ENCODE measurements around the gene HSPA12B.

The HSPA12B gene

DNA sequence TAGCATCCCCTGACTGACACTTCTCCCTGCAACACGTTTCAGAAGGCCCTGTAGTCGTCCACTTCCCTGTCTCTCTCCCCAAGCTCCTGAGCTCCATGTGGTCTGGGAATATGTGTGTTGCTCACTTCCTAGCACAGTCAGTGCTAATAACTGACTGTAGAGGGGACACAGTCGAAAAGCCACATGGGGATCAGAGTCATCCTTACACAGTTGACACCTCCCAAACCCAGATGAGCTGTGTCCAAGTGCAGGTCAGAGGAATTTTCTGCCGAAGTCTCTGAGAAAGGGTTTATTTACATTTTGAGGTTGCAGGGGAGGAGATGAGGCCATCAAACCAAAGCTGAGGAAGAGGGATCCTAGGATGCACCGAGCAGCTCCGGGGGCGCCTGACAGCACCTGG, 47.1 kb upstream of the HSPA12B start:
- ChIA-PET POLR2A (interaction anchor here (0.5 kb wide), 1 partner anchor 134 kb away, joined by 4 read pairs; no protein-coding TSS in a partner anchor), CTCF (interaction anchor here (2.2 to 5.1 kb wide), 3 partner anchors 8 to 25 kb away, joined by 12 to 34 read pairs (median 26); no protein-coding TSS in a partner anchor)
- no peaks in the 10 kb centered on the region; the same call in 1 of the 2 replicates for H3K4me1 ChIP-seq (ENCODE audit: control insufficient read depth, insufficient read depth, low read length)
- TF ChIP-seq, protein P1, sequence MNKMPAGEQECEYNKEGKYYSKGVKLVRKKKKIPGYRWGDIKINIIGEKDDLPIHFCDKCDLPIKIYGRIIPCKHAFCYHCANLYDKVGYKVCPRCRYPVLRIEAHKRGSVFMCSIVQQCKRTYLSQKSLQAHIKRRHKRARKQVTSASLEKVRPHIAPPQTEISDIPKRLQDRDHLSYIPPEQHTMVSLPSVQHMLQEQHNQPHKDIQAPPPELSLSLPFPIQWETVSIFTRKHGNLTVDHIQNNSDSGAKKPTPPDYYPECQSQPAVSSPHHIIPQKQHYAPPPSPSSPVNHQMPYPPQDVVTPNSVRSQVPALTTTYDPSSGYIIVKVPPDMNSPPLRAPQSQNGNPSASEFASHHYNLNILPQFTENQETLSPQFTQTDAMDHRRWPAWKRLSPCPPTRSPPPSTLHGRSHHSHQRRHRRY (tag by site-specific recombination; IDR thresholded peaks at IDR 0.05), result no peak
- TF ChIP-seq ZNF701 (tag by site-specific recombination; IDR thresholded peaks at IDR 0.05) (no peak), ZNF707 (tag by site-specific recombination; IDR thresholded peaks at IDR 0.05) (no peak), ZNF114 (tag by site-specific recombination; IDR thresholded peaks at IDR 0.05) (no peak), REPIN1 (tag by site-specific recombination; IDR thresholded peaks at IDR 0.05; ENCODE audit: low read depth) (no peak), GLIS1 (tag by site-specific recombination; IDR thresholded peaks at IDR 0.05) (no peak), ZNF292 (tag by site-specific recombination; IDR thresholded peaks at IDR 0.05; ENCODE audit: borderline replicate concordance, low read depth) (no peak), ZSCAN16 (tag by site-specific recombination; IDR thresholded peaks at IDR 0.05) (no peak), GLI2 (tag by site-specific recombination; IDR thresholded peaks at IDR 0.05; ENCODE audit: borderline replicate concordance, low read depth) (no peak)
- TF ChIP-seq, protein P2, sequence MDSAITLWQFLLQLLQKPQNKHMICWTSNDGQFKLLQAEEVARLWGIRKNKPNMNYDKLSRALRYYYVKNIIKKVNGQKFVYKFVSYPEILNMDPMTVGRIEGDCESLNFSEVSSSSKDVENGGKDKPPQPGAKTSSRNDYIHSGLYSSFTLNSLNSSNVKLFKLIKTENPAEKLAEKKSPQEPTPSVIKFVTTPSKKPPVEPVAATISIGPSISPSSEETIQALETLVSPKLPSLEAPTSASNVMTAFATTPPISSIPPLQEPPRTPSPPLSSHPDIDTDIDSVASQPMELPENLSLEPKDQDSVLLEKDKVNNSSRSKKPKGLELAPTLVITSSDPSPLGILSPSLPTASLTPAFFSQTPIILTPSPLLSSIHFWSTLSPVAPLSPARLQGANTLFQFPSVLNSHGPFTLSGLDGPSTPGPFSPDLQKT (IDR thresholded peaks at IDR 0.05; ENCODE audit: borderline replicate concordance, low read depth, low read length), result no peak
- TF ChIP-seq, protein P3, sequence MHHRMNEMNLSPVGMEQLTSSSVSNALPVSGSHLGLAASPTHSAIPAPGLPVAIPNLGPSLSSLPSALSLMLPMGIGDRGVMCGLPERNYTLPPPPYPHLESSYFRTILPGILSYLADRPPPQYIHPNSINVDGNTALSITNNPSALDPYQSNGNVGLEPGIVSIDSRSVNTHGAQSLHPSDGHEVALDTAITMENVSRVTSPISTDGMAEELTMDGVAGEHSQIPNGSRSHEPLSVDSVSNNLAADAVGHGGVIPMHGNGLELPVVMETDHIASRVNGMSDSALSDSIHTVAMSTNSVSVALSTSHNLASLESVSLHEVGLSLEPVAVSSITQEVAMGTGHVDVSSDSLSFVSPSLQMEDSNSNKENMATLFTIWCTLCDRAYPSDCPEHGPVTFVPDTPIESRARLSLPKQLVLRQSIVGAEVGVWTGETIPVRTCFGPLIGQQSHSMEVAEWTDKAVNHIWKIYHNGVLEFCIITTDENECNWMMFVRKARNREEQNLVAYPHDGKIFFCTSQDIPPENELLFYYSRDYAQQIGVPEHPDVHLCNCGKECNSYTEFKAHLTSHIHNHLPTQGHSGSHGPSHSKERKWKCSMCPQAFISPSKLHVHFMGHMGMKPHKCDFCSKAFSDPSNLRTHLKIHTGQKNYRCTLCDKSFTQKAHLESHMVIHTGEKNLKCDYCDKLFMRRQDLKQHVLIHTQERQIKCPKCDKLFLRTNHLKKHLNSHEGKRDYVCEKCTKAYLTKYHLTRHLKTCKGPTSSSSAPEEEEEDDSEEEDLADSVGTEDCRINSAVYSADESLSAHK (tag by site-specific recombination; IDR thresholded peaks at IDR 0.05), result no peak
- TF ChIP-seq, protein P4, sequence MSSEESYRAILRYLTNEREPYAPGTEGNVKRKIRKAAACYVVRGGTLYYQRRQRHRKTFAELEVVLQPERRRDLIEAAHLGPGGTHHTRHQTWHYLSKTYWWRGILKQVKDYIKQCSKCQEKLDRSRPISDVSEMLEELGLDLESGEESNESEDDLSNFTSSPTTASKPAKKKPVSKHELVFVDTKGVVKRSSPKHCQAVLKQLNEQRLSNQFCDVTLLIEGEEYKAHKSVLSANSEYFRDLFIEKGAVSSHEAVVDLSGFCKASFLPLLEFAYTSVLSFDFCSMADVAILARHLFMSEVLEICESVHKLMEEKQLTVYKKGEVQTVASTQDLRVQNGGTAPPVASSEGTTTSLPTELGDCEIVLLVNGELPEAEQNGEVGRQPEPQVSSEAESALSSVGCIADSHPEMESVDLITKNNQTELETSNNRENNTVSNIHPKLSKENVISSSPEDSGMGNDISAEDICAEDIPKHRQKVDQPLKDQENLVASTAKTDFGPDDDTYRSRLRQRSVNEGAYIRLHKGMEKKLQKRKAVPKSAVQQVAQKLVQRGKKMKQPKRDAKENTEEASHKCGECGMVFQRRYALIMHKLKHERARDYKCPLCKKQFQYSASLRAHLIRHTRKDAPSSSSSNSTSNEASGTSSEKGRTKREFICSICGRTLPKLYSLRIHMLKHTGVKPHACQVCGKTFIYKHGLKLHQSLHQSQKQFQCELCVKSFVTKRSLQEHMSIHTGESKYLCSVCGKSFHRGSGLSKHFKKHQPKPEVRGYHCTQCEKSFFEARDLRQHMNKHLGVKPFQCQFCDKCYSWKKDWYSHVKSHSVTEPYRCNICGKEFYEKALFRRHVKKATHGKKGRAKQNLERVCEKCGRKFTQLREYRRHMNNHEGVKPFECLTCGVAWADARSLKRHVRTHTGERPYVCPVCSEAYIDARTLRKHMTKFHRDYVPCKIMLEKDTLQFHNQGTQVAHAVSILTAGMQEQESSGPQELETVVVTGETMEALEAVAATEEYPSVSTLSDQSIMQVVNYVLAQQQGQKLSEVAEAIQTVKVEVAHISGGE (tag by site-specific recombination; conservative IDR thresholded peaks at IDR 0.05; ENCODE audit: low read depth), result no peak
- TF ChIP-seq, protein P5, sequence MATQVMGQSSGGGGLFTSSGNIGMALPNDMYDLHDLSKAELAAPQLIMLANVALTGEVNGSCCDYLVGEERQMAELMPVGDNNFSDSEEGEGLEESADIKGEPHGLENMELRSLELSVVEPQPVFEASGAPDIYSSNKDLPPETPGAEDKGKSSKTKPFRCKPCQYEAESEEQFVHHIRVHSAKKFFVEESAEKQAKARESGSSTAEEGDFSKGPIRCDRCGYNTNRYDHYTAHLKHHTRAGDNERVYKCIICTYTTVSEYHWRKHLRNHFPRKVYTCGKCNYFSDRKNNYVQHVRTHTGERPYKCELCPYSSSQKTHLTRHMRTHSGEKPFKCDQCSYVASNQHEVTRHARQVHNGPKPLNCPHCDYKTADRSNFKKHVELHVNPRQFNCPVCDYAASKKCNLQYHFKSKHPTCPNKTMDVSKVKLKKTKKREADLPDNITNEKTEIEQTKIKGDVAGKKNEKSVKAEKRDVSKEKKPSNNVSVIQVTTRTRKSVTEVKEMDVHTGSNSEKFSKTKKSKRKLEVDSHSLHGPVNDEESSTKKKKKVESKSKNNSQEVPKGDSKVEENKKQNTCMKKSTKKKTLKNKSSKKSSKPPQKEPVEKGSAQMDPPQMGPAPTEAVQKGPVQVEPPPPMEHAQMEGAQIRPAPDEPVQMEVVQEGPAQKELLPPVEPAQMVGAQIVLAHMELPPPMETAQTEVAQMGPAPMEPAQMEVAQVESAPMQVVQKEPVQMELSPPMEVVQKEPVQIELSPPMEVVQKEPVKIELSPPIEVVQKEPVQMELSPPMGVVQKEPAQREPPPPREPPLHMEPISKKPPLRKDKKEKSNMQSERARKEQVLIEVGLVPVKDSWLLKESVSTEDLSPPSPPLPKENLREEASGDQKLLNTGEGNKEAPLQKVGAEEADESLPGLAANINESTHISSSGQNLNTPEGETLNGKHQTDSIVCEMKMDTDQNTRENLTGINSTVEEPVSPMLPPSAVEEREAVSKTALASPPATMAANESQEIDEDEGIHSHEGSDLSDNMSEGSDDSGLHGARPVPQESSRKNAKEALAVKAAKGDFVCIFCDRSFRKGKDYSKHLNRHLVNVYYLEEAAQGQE (tag by site-specific recombination; IDR thresholded peaks at IDR 0.05), result no peak
- TF ChIP-seq, protein P6, sequence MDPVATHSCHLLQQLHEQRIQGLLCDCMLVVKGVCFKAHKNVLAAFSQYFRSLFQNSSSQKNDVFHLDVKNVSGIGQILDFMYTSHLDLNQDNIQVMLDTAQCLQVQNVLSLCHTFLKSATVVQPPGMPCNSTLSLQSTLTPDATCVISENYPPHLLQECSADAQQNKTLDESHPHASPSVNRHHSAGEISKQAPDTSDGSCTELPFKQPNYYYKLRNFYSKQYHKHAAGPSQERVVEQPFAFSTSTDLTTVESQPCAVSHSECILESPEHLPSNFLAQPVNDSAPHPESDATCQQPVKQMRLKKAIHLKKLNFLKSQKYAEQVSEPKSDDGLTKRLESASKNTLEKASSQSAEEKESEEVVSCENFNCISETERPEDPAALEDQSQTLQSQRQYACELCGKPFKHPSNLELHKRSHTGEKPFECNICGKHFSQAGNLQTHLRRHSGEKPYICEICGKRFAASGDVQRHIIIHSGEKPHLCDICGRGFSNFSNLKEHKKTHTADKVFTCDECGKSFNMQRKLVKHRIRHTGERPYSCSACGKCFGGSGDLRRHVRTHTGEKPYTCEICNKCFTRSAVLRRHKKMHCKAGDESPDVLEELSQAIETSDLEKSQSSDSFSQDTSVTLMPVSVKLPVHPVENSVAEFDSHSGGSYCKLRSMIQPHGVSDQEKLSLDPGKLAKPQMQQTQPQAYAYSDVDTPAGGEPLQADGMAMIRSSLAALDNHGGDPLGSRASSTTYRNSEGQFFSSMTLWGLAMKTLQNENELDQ (tag by site-specific recombination; IDR thresholded peaks at IDR 0.05; ENCODE audit: low read depth), result no peak
- TF ChIP-seq, protein P7, sequence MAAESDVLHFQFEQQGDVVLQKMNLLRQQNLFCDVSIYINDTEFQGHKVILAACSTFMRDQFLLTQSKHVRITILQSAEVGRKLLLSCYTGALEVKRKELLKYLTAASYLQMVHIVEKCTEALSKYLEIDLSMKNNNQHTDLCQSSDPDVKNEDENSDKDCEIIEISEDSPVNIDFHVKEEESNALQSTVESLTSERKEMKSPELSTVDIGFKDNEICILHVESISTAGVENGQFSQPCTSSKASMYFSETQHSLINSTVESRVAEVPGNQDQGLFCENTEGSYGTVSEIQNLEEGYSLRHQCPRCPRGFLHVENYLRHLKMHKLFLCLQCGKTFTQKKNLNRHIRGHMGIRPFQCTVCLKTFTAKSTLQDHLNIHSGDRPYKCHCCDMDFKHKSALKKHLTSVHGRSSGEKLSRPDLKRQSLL (tag by site-specific recombination; IDR thresholded peaks at IDR 0.05), result no peak
- TF ChIP-seq, protein P8, sequence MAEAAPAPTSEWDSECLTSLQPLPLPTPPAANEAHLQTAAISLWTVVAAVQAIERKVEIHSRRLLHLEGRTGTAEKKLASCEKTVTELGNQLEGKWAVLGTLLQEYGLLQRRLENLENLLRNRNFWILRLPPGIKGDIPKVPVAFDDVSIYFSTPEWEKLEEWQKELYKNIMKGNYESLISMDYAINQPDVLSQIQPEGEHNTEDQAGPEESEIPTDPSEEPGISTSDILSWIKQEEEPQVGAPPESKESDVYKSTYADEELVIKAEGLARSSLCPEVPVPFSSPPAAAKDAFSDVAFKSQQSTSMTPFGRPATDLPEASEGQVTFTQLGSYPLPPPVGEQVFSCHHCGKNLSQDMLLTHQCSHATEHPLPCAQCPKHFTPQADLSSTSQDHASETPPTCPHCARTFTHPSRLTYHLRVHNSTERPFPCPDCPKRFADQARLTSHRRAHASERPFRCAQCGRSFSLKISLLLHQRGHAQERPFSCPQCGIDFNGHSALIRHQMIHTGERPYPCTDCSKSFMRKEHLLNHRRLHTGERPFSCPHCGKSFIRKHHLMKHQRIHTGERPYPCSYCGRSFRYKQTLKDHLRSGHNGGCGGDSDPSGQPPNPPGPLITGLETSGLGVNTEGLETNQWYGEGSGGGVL (tag by site-specific recombination; IDR thresholded peaks at IDR 0.05), result no peak
- TF ChIP-seq, protein P9, sequence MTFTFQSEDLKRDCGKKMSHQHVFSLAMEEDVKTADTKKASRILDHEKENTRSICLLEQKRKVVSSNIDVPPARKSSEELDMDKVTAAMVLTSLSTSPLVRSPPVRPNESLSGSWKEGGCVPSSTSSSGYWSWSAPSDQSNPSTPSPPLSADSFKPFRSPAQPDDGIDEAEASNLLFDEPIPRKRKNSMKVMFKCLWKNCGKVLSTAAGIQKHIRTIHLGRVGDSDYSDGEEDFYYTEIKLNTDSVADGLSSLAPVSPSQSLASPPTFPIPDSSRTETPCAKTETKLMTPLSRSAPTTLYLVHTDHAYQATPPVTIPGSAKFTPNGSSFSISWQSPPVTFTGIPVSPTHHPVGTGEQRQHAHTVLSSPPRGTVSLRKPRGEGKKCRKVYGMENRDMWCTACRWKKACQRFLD (tag by site-specific recombination; IDR thresholded peaks at IDR 0.05), result no peak
- no peaks in the 10 kb centered on the region for H3K9me3 ChIP-seq (ENCODE audit: control insufficient read depth, insufficient read depth, low read depth, low read length)
- H3K4me3 ChIP-seq (ENCODE audit: low read depth, low read length), result no peak overlapping the region
- H3K27ac ChIP-seq (ENCODE audit: extremely low read depth, low read depth, low read length), result no peak overlapping the region
- no peaks in the 10 kb centered on the region for H3K36me3 ChIP-seq (ENCODE audit: control insufficient read depth in 2 of 2, insufficient read depth in 1 of 2, low read length in 2 of 2)
